GM19023 (cell line): ENCODE results near the gene GPR107.

Experiments
- ATAC-seq: cut with Tn5 transposase; IDR thresholded peaks from one replicate; pipeline ENCODE4 v1.9.1; 2021; ENCODE audit warnings: mild to moderate bottlenecking, moderate library complexity; ENCODE audit not compliant: unreplicated experiment

GPR107 gene

GRCh38 chr9:130053109-130053503 lies 600 bp upstream of the GPR107 start:
- ATAC-seq = no peak

GRCh38 chr9:130054325-130054786 lies 650 bp downstream of the GPR107 start:
- no peak for ATAC-seq

GRCh38 chr9:130054820-130055219 lies 1.1 kb downstream of the GPR107 start:
- ATAC-seq = no peak

GRCh38 chr9:130058154-130058553 lies 4.4 kb downstream of the GPR107 start:
- no peak for ATAC-seq

DNA sequence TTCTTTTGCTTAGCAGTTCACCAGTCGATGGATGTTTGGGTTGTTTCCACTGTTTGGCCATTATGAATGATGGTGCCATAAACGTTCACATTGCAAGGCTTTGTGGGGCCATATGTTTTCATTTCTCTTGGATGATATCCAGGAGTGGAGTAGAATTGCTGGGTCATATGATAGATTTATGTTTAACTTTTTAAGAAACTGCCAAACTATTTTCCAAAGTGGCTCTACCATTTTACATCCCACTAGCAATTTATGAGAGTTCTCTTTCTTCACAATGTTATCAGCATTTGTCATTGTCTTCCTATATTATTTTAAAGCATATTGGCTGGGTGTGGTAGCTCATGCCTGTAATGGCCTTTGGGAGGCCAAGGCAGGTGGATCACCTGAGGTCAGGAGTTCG lies 5.2 kb downstream of the GPR107 start:
- no peak for ATAC-seq

- no peak for ATAC-seq
Observed at GRCh38 chr9:130060296-130060695, 6.6 kb downstream of the GPR107 start.

- ATAC-seq = no peak
Observed at GRCh38 chr9:130062750-130063149, 9.0 kb downstream of the GPR107 start.

- no peak for ATAC-seq
Observed at GRCh38 chr9:130064621-130065020, 10.9 kb downstream of the GPR107 start.

GRCh38 chr9:130069048-130069447 lies 15.3 kb downstream of the GPR107 start:
- no peak for ATAC-seq

- no peak for ATAC-seq
Observed at GRCh38 chr9:130072515-130073235, 19.0 kb downstream of the GPR107 start.

DNA sequence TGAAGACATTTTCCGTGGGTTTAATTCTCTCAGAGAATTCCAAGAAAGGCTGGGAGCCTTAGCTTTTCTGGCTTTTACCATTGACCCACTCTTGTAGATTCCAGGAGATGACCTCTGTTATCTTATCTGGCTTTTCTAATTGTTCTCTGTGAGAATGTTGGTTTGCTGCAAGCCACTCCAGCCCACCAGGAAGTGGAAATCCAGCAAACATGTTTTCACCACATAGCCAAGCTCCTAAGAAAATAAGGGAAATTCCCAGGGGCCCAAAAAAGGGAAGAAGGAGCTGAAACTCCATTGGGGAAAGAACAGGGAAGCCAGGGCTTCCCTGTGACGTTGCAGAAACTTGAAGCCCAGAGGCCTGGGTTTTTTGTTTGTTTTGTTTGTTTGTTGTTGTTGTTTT lies 19.7 kb downstream of the GPR107 start:
- no peak for ATAC-seq

DNA sequence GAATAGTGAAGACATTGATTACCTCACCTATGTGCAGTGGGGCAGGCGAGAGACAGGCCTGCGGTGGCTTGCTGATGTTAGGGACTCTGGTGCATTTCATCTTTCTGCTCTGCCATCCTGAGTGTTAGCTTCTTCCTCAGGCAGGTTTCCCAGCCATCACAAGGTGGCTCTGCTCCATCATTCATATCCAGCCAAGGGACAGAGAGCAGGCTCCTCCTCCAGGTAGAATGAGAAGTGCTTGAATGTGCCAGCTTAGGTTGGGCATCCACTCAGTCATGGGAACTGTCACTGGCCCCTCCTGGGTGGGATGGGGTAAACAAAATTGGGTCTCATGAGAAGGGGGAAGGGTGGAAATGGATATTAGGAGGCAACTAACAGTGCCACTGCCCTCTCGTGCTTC lies 24.8 kb downstream of the GPR107 start:
- no peak for ATAC-seq

GRCh38 chr9:130084337-130084736 lies 30.6 kb downstream of the GPR107 start:
- ATAC-seq = no peak

GRCh38 chr9:130088051-130088450 lies 34.3 kb downstream of the GPR107 start:
- ATAC-seq = no peak

- no peak for ATAC-seq
Observed at GRCh38 chr9:130089141-130089540, 35.4 kb downstream of the GPR107 start.

GRCh38 chr9:130090915-130091314 lies 37.2 kb downstream of the GPR107 start:
- no peak for ATAC-seq

GRCh38 chr9:130092910-130093309 lies 39.2 kb downstream of the GPR107 start:
- ATAC-seq = no peak

DNA sequence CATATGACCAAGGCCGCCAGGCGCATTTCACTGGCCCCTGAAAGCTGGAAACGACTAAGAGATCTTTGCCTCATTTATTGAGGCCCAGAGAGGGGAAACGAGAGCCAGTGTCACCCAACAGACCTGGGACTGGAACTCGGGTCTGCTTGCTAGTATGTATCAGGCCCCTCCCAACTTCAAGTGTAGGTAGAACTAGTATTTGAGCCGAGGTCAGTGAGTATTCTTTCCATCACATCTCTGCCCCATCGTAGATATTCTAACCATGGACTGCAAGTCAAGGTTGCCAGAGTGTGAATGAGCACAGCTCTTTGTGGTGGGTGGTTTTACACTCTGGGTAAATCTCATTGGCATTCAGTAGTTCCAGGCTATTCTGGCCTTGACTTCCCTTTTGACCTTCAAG lies 42.2 kb downstream of the GPR107 start:
- no peak for ATAC-seq

DNA sequence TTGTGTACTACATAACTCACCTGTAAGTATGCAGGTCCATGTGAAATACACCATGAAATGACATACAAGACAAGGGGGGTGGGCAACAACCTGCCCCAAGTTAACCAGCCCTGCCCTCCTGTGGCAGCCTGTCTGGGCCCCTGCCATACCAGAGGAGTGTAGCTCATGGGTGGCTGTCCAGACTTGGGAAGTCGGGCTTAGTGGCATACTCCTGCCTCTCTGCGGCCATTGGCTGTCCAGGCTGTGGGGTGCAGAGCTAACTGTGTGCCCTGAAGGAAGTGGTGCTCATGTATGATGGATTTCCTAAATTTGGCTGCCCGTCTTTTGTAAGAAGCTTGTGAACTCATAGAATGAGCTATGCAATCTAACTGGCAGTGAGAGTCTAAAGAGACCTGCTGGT lies 47.0 kb downstream of the GPR107 start:
- ATAC-seq = no peak

DNA sequence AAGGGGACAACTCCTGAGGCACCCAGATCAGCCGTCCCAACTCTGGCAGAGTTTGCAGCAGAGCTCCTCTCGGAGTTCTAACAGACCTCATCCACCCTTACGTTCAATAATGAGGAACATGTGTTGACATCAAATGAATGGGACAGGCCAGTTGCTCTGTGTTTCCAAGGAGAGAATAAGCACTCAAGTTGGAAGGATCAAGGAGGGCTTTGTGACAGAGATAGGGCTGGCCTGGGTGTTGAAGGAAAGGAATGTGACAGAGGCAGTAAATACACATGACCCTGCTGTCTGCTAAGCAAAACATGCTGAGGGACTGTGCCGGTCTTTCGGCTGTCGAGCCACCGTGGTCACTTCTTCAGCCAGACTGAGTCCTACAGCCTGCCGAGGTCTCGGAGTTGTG lies 48.2 kb downstream of the GPR107 start:
- no peak for ATAC-seq

DNA sequence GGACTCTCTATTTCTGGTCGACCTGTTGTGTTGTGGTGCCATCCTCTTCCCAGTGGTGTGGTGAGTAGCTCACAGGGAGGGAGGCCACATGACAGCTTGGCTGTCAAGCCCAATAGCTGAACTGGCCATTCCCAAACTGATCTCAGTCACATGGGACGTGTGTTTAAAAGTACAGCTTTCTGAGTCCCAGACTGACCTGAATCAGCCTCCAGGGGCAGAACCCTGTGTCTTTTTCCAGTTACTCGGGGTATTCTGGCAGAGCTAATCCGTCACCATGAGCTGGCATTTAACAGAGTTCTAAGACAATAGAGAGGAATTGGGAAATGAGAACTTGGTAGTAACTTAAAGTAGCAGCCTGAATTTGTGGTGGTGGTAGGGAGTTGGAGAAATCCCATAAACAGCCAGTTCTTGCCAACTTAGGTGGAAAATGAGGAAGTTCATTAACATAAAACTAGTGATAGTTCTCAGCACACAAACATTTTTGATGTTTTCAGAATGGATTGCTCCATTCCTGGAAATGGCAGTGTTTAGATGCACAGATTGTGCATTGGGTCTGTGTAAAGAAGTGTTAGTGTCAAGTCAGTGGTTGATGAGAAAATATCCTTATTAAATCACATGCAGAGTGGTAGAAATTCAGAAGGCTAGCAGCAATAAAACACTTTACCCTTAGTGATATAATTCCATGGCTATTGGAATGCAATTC lies 50.9 kb downstream of the GPR107 start:
- no peak for ATAC-seq

GRCh38 chr9:130106860-130107233 lies 53.1 kb downstream of the GPR107 start:
- no peak for ATAC-seq
